Endothelial cell of umbilical vein (primary cell): Measurements from ENCODE around the gene UROD. TPM values are rescaled to one million over a fixed set of nuclear protein-coding genes. Genes with fewer than 3 reads are reported as not detected.

Experiments used
- BruUV-seq: library from RNA; stranded (reverse); fragments of 400-500 nt; replicated peaks from 2 replicates; lab custom pipeline; 2021; lab: Mats Ljungman, UMichigan
- CTCF ChIA-PET: fragments of 300-600, 350-600 bp; sonication (Branson Sonifier 250); formaldehyde crosslinking; loops from one replicate; lab custom pipeline; 2021; ENCODE audit warnings: antibody characterized with exemption, inconsistent platforms; lab: Charles Lee
- POLR2A ChIA-PET: fragments of 300-600, 350-600 bp; sonication (Branson Sonifier 250); formaldehyde crosslinking; loops from one replicate; lab custom pipeline; 2021; ENCODE audit warnings: antibody characterized with exemption, inconsistent platforms; lab: Charles Lee
- DNase-seq: peaks from one replicate; pipeline ENCODE4 v3.0.0-alpha.2; 2011; ENCODE audit warnings: low read depth, low spot score
- FAIRE-seq: peaks from 2 replicates; lab custom pipeline; 2011; peaks lifted over from hg19 to GRCh38; lab: Jason Lieb, UNC
- H2AFZ ChIP-seq: 2 replicates; pipeline ENCODE4 v1.6.0; 2012; ENCODE audit warnings: low read depth, low read length, control low read depth, inconsistent platforms
- H3K27ac ChIP-seq: 2 replicates; pipeline ENCODE4 v1.5.1; 2011; ENCODE audit warnings: low read depth, mild to moderate bottlenecking, control low read depth, low read length, moderate library complexity; ENCODE audit not compliant: insufficient read depth
- H3K27me3 ChIP-seq, 2 experiments: 2 replicates each; pipeline versions ENCODE4 v1.6.0 to v1.6.1; 2011; ENCODE audit warnings: low read length in 2 of 2, mixed read lengths in 1 of 2; ENCODE audit not compliant: control insufficient read depth in 2 of 2, insufficient read depth in 2 of 2
- H3K36me3 ChIP-seq, 2 experiments: 2 replicates in 1 of 2; 3 replicates in 1 of 2; pipeline ENCODE4 v1.5.1; 2011; ENCODE audit warnings: low read length in 2 of 2, mild to moderate bottlenecking in 1 of 2, moderate library complexity in 1 of 2; ENCODE audit not compliant: control insufficient read depth in 2 of 2, insufficient read depth in 2 of 2; ENCODE audit errors: extremely low read depth in 1 of 2
- H3K4me1 ChIP-seq: 3 replicates; pipeline ENCODE4 v1.5.1; 2011; ENCODE audit warnings: mild to moderate bottlenecking, low read length; ENCODE audit not compliant: control insufficient read depth, insufficient read depth; ENCODE audit errors: extremely low read depth
- H3K4me2 ChIP-seq: 2 replicates; pipeline ENCODE4 v1.6.1; 2011; ENCODE audit warnings: low read length, control low read depth, mixed read lengths; ENCODE audit not compliant: insufficient read depth
- H3K4me3 ChIP-seq, 3 experiments: fragments of 200-600 bp in 1 of 3; sonication (generic), shearing (Covaris generic) in 1 of 3; replicated peaks in 1 of 3; 2 replicates each; pipeline ENCODE4 v1.5.1; 2011 to 2016; ENCODE audit warnings: control low read depth in 3 of 3, low read length in 3 of 3, mild to moderate bottlenecking in 2 of 3, inconsistent platforms in 1 of 3, low read depth in 1 of 3, moderate library complexity in 1 of 3; ENCODE audit not compliant: insufficient read depth in 1 of 3
- H3K79me2 ChIP-seq: 2 replicates; pipeline ENCODE4 v1.6.0; 2012; ENCODE audit warnings: low read length, inconsistent platforms; ENCODE audit not compliant: control insufficient read depth, insufficient read depth
- H3K9ac ChIP-seq: replicated peaks from 2 replicates; pipeline ENCODE3; 2011; ENCODE audit warnings: low read length, control low read depth; ENCODE audit not compliant: insufficient read depth; ENCODE audit errors: extremely low read depth
- H3K9me1 ChIP-seq: replicated peaks from 3 replicates; pipeline ENCODE4 v1.6.0; 2011; ENCODE audit warnings: mild to moderate bottlenecking, low read length; ENCODE audit not compliant: control insufficient read depth, insufficient read depth; ENCODE audit errors: extremely low read depth
- H3K9me3 ChIP-seq: replicated peaks from 2 replicates; pipeline ENCODE4 v1.5.1; 2012; ENCODE audit warnings: low read length, inconsistent platforms; ENCODE audit not compliant: control insufficient read depth, insufficient read depth
- H4K20me1 ChIP-seq: replicated peaks from 2 replicates; pipeline ENCODE3; 2011; ENCODE audit warnings: mild to moderate bottlenecking, low read length; ENCODE audit not compliant: control insufficient read depth, insufficient read depth; ENCODE audit errors: extremely low read depth
- EZH2 ChIP-seq: IDR thresholded peaks from 2 replicates; pipeline ENCODE4 v1.6.1; 2012; ENCODE audit warnings: borderline replicate concordance, low read depth, mild to moderate bottlenecking, moderate library complexity, low read length, inconsistent platforms; ENCODE audit not compliant: severe bottlenecking
- FOS ChIP-seq: IDR thresholded peaks from 2 replicates; pipeline ENCODE4 v1.6.1; 2011; ENCODE audit warnings: mild to moderate bottlenecking, low read length, moderate library complexity, borderline replicate concordance; ENCODE audit not compliant: insufficient read depth
- GATA2 ChIP-seq: IDR thresholded peaks from 2 replicates; pipeline ENCODE4 v1.7.0; 2011; ENCODE audit warnings: low read depth, mild to moderate bottlenecking, moderate library complexity, mixed read lengths, low read length; ENCODE audit not compliant: insufficient read length, insufficient read depth
- JUN ChIP-seq: IDR thresholded peaks from 2 replicates; pipeline ENCODE4 v1.6.1; 2011; ENCODE audit warnings: borderline replicate concordance, low read depth; ENCODE audit not compliant: insufficient read length, insufficient read depth
- MYC ChIP-seq: IDR thresholded peaks from one replicate; pipeline ENCODE4 v1.6.1; 2011; ENCODE audit warnings: mild to moderate bottlenecking, low read depth, low read length
- POLR2A ChIP-seq: IDR thresholded peaks from 2 replicates; pipeline ENCODE4 v1.6.1; 2012; ENCODE audit warnings: low read depth, mild to moderate bottlenecking, control low read depth, low read length
- POLR2AphosphoS5 ChIP-seq: IDR thresholded peaks from 2 replicates; pipeline ENCODE4 v1.6.1; 2012; ENCODE audit warnings: low read depth, mild to moderate bottlenecking, control low read depth, low read length, moderate library complexity; ENCODE audit not compliant: insufficient read depth
- dilution Hi-C: fragments of 300-500 bp; cut with MboI; formaldehyde crosslinking; loops from one replicate; pipeline ENCODE4 v1.15.0; 2019; ENCODE audit warnings: low sequenced_read_pairs; ENCODE audit not compliant: extremely low pct_ligation_motif_present
- intact Hi-C: fragments of 100-400 bp; cut with micrococcal nuclease; formaldehyde crosslinking; loops from one replicate; pipeline ENCODE4 v1.10.0; 2022
- polyA plus RNA-seq, 4 experiments: library from polyadenylated mRNA; depleted of rRNA in 3 of 4; stranded (reverse) in 3 of 4; unstranded in 1 of 4; fragments of >200 nt; gene quantifications; 2 replicates each; pipeline versions ENCODE4 v1.2.1 to v1.2.3, GENCODE V29; 2011 to 2012; ENCODE audit warnings: missing spikeins in 1 of 4
- total RNA-seq: library from RNA; stranded (reverse); gene quantifications from 2 replicates; pipeline ENCODE4 v1.2.3, GENCODE V29; 2021
- TF ChIP-seq, protein P1 (sequence below), 2 donors: IDR thresholded peaks; 1 replicate in 1 of 2; 2 replicates in 1 of 2; pipeline ENCODE4 v1.5.1; 2011; ENCODE audit warnings: low read length in 2 of 2, mild to moderate bottlenecking in 2 of 2, moderate library complexity in 2 of 2, control low read depth in 1 of 2, inconsistent platforms in 1 of 2, low read depth in 1 of 2; ENCODE audit not compliant: insufficient read depth in 1 of 2; ENCODE audit errors: extremely low read depth in 1 of 2
- TF ChIP-seq, protein P2 (sequence below): IDR thresholded peaks from 2 replicates; pipeline ENCODE4 v1.6.1; 2011; ENCODE audit not compliant: insufficient read depth, insufficient read length

Gene UROD
- total and polyA plus RNA-seq, 2 donors (not counting 3 experiments of a cell fraction or from before 2014, with no cell fraction given) = 192 to 636 TPM

GRCh38 chr1:45007311-45007710 is 4.7 kb upstream of the UROD start:
- Histone ChIP-seq H3K36me3 (peaks cover 17 to 66% of the 10 kb centered on the region in 2 experiments), H3K27ac (no peak overlapping the region), H3K9me3 (no peaks in the 10 kb centered on the region), H2AFZ (no peak overlapping the region), H3K4me1 (peaks cover 15% of the 10 kb centered on the region), H3K27me3 (no peaks in the 10 kb centered on the region), H3K9me1 (no peaks in the 10 kb centered on the region), H3K9ac (no peak overlapping the region), H3K79me2 (peaks cover 14% of the 10 kb centered on the region), H3K4me3 (no peak overlapping the region), H4K20me1 (no peaks in the 10 kb centered on the region), H3K4me2 (no peak overlapping the region)
- dilution Hi-C loops = no loop called here
- ChIA-PET CTCF (no interaction called here), POLR2A (no interaction called here)
- DNase-seq (no peak), FAIRE-seq (no peak)
- TF ChIP-seq FOS (no peak), POLR2A (no peak), GATA2 (no peak), POLR2AphosphoS5 (no peak), JUN (no peak), MYC (no peak), EZH2 (no peak)
- TF ChIP-seq, protein P1, sequence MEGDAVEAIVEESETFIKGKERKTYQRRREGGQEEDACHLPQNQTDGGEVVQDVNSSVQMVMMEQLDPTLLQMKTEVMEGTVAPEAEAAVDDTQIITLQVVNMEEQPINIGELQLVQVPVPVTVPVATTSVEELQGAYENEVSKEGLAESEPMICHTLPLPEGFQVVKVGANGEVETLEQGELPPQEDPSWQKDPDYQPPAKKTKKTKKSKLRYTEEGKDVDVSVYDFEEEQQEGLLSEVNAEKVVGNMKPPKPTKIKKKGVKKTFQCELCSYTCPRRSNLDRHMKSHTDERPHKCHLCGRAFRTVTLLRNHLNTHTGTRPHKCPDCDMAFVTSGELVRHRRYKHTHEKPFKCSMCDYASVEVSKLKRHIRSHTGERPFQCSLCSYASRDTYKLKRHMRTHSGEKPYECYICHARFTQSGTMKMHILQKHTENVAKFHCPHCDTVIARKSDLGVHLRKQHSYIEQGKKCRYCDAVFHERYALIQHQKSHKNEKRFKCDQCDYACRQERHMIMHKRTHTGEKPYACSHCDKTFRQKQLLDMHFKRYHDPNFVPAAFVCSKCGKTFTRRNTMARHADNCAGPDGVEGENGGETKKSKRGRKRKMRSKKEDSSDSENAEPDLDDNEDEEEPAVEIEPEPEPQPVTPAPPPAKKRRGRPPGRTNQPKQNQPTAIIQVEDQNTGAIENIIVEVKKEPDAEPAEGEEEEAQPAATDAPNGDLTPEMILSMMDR (IDR thresholded peaks at IDR 0.05; ENCODE audit: extremely low read depth in 1 of 2, insufficient read depth in 1 of 2, low read depth in 1 of 2, low read length in 2 of 2) = no peak
- TF ChIP-seq, protein P2, sequence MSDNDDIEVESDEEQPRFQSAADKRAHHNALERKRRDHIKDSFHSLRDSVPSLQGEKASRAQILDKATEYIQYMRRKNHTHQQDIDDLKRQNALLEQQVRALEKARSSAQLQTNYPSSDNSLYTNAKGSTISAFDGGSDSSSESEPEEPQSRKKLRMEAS = no peak
- intact Hi-C loops = no loop called here
- BruUV-seq = no TSS peak
